ENCODE results near the gene CSNK1G2.

GRCh38 chr19:1924320-1924961 lies 16.5 kb upstream of the CSNK1G2 start:
- TF ChIP-seq CTCF (IDR thresholded peaks at IDR 0.05) = no peak
- TF ChIP-seq POLR2A (IDR thresholded peaks at IDR 0.05) = no peak
